Bone marrow (tissue), 2 donors: ENCODE results near the gene ZNF808.
"Not testable (repeated sequence)": the region's sequence is repeated elsewhere in the genome, so short reads cannot be mapped to it uniquely, and the experiment has no call there.

Source experiments
- DNase-seq, 2 donors: peaks; one replicate each; lab custom pipeline; 2025; lab: John Stamatoyannopoulos, UW

Gene ZNF808

DNA sequence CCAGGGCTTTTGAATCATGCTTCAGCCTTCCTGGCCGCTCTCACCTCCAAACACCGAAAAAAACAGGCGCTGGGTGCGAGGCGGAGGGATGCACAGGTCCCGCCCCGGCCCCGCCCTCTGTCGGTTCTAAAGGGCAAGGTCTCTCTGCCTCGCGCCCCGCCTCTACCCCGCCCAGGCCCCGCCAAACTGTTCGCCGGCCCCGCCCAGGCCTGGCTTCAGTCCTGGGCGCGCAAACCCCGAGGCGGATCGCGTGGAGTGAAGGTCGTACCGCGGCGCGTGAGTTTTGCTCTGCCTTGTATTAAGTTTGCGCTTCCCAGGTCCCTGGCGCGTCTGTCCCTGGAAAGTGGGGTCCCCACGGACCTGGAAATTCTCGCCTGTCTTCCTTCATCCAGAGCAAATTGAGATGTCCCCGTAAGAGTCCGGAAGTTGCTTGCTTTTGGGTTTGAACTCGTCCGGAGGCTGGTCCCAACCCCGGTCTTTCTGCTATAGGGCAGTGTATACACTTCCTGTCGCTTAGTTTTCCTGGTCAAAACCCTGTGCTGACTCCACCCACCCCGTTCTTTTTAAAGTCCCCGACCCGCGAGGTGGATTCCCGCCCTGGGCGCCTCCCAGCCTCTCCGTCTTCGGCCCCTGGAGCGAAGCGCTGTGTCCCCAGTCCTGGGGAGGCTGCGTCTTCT lies 8.4 kb downstream of the ZNF808 start:
- peak in 1 of 2 donors; percentile 67 for DNase-seq

DNA sequence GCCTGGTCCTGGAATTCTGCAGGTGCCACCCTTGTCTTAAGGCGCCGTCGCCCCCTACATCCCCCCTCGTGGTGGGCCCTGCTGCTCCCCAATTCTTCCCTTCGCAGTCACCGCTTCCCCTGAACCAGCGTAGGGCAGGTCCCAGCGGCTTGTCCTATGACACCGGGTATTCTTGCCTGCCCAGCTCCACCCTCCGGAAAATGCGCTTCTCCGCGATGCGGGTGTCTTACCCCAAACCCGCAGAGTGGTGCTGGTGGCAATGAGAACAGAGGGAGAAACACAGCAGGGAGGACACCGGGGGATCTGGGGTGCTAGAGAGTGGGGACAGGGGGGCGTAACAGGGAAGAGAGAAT lies 9.0 kb downstream of the ZNF808 start:
- DNase-seq, result no peak

DNA sequence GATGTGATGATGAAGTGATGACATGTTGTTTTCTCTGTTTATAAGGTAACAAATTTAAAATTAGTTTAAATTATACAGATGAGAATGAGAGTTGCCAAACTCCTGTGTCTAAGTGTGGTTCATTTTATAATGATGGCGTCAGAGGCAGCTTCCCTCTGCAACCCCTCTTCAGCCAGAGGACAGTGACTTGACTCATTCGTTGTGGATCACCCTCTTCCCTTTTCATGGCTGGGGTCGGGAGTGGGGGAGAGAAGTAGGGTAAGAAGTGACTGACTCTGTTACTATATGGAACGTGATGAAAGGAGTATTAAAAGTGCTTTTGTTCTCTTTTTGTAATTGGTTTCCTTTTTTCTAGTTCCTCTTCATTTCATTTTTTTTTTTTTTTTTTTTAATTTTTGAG lies 11.3 kb downstream of the ZNF808 start:
- not testable (repeated sequence) for DNase-seq

DNA sequence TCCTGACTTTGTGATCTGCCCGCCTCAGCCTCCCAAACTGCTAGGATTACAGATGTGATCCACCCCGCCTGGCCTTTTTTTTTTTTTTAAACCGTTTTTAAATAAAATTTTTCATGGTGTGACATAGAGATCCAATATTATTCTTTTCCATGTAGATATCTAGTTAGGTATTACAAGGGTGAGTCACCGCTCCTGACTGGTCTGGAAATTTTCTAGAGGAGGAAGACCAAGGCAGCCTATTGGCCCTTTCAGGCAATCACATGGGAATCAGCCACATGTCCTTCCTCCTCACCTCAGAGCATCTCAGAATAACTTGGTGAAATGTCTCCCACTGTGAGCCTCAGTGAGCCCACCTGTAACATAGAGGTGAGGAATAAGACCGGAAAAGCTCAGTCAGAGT lies 13.7 kb downstream of the ZNF808 start:
- DNase-seq, result not testable (repeated sequence)

DNA sequence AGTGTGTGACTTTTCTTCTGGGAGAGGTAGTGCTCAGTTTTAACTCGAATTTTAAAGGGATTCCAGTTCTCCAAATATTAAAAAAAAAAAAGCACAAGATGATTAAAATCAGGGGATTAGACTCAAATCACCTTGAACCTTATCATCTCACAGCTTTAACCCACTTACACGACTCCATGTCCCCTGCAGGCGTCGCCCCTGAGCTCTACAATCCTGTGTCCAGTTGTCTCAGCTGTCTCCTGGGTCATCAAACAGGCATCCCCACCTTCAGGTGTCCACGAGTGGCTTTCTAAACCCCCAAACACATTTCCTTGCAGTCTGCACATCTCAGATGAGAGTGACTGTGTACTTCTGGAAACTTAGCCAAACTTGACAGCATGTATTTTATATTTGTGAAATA lies 14.1 kb downstream of the ZNF808 start:
- no peak for DNase-seq

DNA sequence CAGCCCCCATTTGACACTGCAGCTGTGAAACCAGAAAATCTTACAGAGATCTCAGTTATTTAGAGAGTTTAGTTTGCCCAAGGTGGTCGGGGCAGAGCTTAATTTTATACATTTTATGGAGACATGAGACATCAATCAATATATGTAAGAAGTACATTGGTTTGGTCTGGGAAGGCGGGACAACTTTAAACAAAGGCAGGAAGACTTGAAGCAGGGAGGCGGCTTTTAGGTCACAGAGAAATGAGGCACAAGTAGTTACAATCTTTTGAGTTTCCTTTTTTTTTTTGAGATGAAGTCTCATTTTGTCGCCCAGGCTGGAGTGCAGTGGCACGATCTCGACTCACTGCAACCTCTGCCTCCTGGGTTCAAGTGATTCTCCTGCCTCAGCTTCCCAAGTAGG lies 15.1 kb downstream of the ZNF808 start:
- not testable (repeated sequence) for DNase-seq

DNA sequence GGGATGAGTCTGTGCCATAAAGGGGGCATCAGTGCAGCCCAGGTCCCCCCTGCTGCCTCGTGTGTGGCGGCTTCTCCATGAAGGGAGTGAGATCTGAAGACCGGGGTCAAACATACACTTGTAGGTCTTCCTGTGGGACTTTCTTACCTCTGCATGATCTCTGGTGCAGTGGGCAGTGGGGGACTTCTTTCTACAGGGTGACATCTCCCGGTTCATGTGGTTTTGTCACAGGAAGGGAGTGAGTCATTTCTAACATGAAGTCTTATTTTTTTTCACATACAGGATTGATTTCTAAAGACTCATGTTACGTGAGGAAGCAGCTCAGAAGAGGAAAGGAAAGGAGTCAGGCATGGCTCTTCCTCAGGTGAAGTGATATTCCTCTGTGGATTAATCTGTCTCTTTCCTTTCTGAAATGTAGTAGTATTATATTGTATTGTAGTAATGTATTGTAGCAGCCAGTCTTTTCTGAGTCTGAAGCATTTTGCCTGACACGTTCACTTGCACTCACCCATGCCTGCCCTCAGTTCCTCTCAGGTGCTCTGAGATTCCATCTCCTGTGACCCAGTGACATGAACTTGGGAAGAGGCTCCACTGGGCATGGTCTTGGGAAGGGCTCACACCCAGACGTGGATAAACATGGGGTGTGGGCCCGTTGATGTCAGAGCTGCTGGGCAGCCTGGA lies 15.7 kb downstream of the ZNF808 start:
- peak in 1 of 2 donors; percentile 43 for DNase-seq

DNA sequence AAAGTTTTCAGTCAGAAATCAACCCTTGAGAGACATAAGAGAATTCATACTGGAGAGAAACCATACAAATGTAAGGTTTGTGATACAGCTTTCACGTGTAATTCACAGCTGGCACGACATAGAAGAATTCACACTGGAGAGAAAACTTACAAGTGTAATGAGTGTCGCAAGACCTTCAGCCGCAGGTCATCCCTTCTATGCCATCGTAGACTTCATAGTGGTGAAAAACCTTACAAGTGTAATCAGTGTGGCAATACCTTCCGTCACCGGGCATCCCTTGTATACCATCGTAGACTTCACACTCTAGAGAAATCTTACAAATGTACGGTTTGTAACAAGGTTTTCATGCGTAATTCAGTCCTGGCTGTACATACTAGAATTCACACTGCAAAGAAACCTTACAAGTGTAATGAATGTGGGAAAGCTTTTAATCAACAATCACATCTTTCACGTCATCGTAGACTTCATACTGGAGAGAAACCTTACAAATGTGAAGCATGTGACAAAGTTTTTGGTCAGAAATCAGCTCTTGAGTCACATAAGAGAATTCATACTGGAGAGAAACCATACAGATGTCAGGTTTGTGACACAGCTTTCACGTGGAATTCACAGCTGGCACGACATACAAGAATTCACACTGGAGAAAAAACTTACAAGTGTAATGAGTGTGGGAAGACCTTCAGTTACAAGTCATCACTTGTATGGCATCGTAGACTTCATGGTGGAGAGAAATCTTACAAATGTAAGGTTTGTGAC lies 26.9 kb downstream of the ZNF808 start:
- DNase-seq, result no peak

DNA sequence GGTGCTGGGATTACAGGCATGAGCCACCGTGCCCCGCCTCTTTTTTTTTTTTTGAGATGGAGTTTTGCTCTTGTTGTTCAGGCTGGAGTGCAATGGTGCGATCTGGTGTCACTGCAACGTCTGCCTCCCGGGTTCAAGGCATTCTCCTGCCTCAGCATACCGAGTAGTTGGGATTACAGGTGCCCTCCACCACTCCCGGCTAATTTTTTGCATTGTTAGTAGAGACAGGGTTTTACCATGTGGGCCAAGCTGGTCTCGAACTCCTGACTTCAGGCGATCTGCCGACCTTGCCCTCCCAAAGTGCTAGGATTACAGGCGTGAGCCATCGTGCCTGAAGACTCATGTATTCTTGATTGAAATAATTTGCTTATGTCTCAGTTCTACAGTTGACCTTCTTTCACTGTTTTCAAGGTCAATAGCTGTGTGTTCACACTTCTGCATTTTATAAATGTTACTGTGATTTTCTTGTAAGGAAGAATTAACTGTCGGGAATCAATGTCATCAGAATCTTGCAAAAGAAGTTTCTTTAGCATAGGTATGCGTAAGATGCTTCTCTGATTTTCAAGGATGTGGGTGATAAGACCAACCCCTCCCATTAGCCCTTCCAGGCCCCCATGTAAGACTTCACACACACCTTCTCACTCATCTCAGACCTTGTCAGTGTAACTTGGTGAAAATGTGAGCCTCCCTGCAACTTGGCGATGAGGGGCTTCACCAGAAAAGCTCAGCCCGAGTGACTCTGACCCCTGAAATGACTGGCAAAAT lies 29.9 kb downstream of the ZNF808 start:
- no peak for DNase-seq

DNA sequence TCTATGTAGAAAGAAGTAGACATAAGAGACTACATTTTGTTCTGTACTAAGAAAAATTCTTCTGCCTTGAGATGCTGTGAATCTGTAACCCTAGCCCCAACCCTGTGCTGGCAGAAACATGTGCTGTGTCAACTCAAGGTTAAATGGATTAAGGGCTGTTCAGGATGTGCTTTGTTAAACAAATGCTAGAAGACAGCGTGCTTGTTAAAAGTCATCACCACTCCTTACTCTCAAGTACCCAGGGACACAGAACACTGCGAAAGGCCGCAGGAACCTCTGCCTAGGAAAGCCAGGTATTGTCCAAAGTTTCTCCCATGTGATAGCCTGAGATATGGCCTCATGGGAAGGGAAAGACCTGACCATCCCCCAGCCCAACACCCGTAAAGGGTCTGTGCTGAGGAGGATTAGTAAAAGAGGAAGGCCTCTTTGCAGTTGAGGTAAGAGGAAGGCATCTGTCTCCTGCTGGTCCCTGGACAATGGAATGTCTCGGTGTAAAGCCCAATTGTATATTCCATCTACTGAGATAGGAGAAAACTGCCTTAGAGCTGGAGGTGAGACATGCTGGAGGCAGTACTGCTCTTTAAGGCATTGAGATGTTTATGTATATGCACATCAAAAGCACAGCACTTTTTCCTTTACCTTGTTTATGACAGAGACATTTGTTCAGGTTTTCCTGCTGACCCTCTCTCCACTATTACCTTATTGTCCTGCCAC lies 31.4 kb downstream of the ZNF808 start:
- not testable (repeated sequence) for DNase-seq

DNA sequence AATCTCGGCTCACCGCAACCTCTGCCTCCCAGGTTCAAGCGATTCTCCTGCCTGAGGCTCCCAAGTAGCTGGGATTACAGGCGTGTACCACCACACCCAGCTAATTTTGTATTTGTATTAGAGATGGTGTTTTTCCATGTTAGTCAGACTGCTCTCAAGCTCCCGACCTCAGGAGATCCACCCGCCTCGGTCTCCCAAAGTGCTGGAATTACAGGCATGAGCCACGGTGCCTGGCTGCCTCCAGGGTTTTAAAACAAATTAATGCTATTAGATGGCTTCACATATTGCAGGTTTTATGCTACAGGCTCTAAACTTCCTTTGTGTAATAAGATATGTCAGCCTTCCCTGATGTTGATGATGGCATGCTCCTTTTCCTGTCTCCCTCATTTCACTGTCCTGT lies 34.1 kb downstream of the ZNF808 start:
- DNase-seq, result not testable (repeated sequence)

DNA sequence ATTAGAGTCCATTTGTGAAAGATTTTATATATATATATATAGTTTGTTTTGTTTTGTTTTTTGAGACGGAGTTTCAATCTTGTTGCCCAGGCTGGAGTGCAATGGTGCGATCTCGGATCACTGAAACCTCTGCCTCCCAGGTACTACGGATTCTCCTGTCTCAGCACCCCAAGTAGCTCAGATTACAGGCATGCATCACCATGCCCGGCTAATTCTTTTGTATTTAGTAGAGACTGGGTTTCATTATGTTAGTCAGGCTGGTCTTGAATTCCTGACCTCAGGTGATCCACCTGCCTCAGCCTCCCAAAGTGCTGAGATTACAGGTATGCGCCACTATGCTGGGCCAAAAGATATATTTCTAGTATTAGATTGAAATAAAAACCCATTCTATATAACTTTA lies 38.7 kb downstream of the ZNF808 start:
- no peak for DNase-seq

DNA sequence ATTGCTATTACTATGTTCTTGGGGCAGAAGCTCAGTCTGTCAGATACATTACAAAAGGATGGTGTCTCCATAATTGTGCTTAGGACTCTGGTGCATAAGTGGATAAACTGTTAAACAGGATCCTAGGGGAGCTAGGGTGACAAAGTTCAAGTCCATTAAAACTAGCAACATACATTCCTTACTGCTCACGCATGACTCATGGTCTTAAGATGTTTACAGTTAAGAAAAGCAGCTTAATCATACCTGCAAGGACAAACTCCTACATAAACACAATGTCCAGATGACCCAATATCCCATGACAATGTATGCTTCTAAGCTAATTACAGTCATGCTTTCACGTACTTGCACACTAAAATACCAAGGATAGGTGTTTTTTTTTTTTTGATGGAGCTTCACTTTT lies 39.1 kb downstream of the ZNF808 start:
- no peak for DNase-seq

DNA sequence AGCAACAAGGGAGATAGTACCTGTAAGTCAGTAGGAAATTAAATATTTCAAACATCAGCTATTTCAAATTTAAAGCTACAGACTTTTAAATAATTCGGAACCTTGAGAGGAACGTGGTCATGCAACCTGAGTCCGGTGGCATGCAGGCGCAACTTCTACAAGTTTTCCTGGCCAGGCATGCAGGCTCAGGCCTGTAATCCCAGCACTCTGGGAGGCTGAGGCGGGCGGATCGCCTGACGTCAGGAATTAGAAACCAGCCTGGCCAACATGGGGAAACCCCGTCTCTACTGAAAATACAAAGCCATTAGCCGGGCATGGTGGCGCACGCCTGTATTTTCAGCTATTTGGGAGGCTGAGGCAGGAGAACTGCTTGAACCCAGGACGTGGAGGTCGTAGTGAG lies 40.5 kb downstream of the ZNF808 start:
- DNase-seq, result no peak

DNA sequence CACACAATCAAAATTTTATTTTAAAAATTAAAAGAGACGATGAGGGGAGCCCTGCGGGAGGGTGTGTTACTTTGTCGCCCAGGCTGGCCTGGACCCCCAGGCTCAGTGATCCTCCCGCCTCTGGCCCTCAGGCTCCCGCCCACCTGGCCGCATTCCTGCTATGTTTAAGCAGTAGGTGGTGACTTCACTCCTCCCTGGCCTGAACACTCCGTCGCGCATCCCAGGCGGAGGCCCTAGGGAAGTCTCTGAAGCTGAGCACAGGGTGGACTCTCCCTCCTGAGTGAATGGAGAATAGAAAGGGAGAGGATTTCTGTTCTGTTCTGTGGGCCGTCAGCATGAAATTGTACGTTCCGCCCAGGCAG lies 42.2 kb downstream of the ZNF808 start:
- DNase-seq, result not testable (repeated sequence)

DNA sequence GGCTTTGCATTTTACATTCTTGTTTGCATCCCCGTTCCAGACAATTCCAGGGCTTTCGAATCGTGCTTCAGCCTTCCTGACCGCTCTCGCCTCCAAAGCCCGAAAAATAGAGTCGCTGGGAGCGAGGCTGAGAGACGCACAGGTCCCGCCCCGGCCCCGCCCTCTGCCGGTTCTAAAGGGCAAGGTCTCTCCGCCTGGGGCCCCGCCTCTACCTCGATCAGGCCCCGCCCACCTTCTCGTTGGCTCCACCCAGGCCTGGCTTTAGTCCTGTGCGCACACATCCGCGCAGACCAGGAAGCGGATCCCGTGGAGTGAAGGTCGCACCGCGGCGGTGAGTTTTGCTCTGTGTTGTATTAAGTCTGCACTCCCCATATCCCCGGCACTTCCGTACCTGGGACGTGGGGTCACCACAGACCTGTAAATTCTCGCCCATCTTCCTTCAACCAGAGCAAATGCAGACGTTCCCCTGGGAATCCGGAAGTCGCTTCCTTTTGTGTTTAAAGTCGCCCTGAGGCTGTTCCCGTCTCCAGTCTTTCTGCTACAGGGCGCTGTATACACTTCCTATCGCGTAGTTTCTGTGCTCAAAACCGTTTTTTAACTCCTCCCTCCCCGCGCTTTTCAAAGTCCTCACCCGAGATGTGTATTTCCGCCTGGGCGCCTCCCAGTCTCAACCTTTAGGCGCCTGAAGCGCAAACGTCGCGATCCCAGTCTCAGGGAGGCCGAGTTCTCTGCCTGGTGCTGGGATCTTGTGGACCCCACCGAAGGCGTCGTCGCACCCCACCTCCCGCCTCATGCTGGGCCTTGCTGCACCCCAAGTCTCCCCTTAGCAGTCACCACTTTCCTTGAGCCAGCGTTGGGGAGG lies 42.8 kb downstream of the ZNF808 start, which contains the start of gene ZNF701:
TSS of gene ZNF701 (plus strand) at position 288 of the 862 bp plus-strand sequence. CDS start 3,861 bp downstream, outside the sequence.
- DNase-seq, result peak; percentile 87 to 89

DNA sequence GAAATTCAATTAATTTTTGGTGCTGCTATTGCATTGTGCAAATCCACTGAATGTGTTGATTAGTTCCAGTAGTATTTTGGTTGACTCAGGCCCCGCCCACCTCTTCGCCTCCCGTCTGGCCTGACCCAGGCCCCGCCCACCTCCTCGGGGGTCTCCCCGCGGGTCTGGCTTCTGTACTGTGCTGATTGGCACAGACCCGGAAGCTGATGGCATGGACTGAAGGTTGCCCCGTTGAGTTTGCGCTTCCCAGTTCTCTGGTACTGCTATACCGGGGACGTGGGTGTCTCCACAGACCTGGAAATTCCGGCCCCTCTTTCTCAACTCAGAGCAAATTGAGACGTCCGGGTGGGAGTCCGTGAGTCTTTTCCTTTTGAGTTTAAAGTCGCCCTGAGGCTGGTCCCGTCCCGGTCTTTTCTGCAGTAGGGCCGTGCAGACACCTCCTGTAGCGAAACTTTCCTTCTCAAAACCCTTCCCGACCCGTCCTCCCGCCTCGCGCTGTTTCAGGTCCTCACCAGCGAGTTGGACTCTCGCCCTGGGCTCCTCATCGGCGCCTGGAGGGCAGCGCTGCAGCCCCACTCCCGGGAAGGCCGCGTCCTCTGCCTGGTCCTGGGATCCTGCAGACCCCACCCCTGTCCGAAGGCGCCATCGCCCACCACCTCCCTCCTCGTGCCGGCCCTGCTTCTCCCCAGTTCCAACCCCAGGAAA lies 57.4 kb downstream of the ZNF808 start:
- DNase-seq, result no peak

DNA sequence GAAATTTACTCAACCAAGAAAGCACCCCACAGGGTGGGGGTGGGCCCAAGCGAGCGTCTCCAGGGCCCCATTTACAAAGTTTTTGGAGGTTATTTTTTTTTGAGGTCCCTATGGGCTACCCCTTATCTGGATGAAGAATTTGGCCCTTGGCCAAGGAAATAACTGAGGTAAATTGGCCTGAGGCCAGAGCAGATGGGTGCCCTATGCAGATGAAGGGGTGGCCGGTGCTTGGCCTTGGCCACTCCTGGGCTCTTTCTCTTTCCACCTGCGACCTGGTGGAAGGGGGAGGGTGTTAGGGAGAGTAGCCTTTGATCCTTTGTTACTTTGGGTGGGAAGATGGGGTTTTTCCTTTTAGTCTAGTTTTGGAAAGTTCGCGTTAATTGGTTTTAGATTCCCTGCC lies 58.1 kb downstream of the ZNF808 start:
- DNase-seq, result no peak

DNA sequence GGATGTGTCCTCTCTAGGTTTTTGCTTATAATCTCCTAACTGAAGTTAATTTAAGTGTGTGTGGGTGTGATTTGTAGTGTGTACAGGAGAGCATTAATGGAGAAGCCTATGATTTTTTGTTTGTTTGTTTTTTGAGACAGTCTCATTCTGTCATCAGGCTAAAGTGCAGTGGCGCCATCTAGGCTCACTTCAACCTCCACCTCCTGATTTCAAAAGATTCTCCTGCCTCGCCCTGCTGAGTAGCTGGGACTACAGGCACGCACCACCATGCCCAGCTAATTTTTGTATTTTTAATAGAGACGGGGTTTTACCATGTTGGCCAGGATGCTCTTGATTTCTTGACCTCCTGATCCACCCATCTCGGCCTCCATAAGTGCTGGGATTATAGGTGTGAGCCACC lies 63.3 kb downstream of the ZNF808 start:
- DNase-seq, result no peak

DNA sequence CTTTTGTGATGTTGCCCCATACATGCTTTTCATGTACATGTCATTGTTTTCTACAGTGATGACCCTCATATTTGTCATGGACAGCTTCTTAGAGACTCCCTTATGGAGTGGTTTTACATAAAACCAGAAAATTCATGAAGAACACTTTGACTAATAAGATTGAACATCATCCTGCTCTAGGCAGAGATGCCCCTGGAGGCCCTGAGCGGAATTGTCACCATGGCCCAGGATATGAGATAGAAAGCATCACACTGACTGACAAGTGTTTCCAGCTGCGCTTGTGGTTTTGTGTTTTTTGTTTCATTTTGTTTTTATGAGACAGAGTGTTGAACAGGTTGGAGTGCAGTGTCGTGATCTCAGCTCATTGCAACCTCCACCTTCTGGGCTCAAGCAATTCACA lies 64.8 kb downstream of the ZNF808 start:
- no peak for DNase-seq
